Kidney epithelial cell (primary cell): Measurements from ENCODE around the gene SNAP47. TPM values are rescaled to one million over a fixed set of nuclear protein-coding genes. Genes with fewer than 3 reads are reported as not detected.

Experiments
- DNase-seq: peaks from one replicate; pipeline ENCODE4 v3.0.0-alpha.2; 2010; ENCODE audit warnings: low read depth
- H3K27me3 ChIP-seq: 2 replicates; pipeline ENCODE4 v1.6.0; 2011; ENCODE audit warnings: low read length; ENCODE audit not compliant: control insufficient read depth, insufficient read depth
- H3K36me3 ChIP-seq: 2 replicates; pipeline ENCODE4 v1.5.1; 2011; ENCODE audit warnings: low read length; ENCODE audit not compliant: control insufficient read depth, insufficient read depth
- H3K4me3 ChIP-seq: 2 replicates; pipeline ENCODE4 v1.5.1; 2011; ENCODE audit warnings: low read depth, mild to moderate bottlenecking, control low read depth, low read length
- CTCF ChIP-seq: IDR thresholded peaks from 2 replicates; pipeline ENCODE4 v1.5.1; 2011; ENCODE audit warnings: mild to moderate bottlenecking, moderate library complexity, low read length, control low read depth, inconsistent platforms; ENCODE audit not compliant: insufficient read depth, poor library complexity, severe bottlenecking
- total RNA-seq: library from RNA; depleted of rRNA; stranded (reverse); fragments of >200 nt; gene quantifications from 2 replicates; pipeline ENCODE4 v1.2.3, GENCODE V29; 2015

Gene SNAP47
- total RNA-seq, 1 donor from 2014 or later: 40.2 TPM

DNA sequence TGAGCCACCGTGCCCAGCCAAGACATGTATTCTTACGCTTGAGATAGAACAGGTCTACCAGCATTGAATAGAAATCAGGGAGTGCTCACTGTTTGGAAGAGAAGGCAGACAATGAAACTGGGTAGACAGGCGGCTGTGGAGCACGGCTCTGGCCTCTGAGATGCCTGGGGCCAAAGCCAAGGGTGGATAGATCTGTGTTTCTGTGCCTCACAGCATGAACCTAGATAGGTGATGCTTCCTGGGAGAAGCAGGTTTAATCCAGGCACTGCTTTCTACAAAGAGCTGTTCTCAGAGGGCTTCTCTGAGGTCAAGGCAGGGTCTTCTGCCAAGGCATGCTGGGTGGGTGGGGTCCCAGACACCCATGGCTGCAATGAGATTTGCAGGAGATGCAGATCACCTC lies 55.6 kb downstream of the SNAP47 start:
- DNase-seq: no peak
- TF ChIP-seq CTCF: no peak
- Histone ChIP-seq H3K4me3 (no peak overlapping the region), H3K36me3 (no peaks in the 10 kb centered on the region), H3K27me3 (peaks cover 20% of the 10 kb centered on the region)

DNA sequence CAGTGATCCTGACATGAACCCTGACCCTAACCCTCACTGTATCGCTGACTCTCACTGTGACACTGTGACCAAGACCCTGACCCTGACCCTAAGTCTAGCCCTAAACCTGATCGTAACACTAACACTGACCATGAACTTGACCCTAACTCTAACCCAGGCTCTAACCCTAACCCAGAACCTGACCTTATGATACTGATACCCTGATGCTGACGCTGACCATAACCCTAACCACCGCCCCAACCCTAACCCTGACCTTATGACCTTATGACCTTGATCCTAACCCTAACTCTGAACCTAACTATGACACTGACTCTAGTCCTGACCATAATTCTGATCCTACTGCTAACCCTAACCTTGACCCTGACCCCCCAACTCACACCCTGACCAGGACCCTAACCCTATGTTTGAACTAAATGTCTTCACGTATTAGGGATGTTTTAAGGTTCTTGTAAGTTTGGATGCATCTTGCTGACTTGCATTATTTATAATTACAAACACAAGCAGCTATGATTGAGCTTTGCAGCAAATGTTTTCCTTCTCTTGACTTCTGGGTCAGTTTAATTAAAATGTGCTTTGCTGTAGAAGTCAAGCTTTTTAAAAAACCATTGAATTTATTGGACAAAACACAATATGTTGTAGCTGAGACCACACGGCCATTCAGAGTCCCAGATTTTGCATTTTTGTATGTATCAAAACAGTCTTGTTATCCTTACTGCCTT lies 56.3 kb downstream of the SNAP47 start:
- Histone ChIP-seq H3K27me3 (peaks cover 13% of the 10 kb centered on the region), H3K4me3 (no peak overlapping the region), H3K36me3 (no peaks in the 10 kb centered on the region)
- TF ChIP-seq CTCF: no peak
- DNase-seq: no peak

GRCh38 chr1:227792216-227793078 lies 57.2 kb downstream of the SNAP47 start:
- H3K36me3 ChIP-seq: no peaks in the 10 kb centered on the region
- TF ChIP-seq CTCF: no peak
- no peak overlapping the region for H3K4me3 ChIP-seq
- peaks cover 6% of the 10 kb centered on the region for H3K27me3 ChIP-seq
- no peak for DNase-seq

DNA sequence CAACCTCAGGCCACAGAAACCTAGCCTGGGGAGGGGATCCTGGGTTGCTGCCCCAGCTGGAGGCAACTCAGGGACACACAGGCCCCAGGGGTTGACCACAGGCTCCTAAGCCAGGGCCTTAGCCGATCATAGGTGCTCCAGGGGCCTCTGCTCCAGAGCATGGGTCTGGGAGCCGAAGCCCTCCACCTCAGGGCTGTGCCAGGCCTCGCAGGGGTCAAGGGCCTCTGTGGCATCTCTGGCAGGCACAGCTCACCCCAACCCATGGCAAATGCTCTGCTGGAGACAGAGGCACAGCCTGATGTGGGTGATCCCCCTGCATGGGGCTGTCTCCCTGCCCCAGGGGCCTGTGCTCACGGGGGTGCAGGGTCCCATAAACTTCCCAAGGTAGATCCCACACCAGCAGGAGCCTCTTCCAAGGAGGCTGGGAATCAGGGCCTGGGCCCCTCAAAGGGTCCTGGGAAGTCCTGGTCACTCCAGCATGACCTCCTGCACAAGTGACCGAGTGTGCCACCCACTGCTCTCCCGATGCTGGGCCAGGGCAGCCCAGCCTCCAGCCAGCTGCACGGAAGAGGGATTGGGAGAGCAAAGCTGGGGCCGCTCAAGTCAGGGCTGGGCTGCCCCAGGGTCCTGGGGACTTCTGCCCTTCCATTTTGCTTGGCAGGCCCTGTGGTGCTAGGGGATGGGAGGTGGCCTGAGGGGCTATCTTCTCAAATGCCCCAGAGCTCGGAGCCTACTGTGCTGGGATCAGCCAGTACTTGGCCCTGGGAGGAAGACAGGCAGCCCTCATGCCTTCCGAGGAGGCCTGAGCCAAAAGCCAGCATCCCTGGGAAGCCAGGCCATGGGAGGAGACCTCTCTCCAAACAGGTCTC lies 58.1 kb downstream of the SNAP47 start:
- TF ChIP-seq CTCF: no peak
- no peak for DNase-seq
- Histone ChIP-seq H3K27me3 (peaks cover 8% of the 10 kb centered on the region), H3K36me3 (no peaks in the 10 kb centered on the region), H3K4me3 (no peak overlapping the region)

DNA sequence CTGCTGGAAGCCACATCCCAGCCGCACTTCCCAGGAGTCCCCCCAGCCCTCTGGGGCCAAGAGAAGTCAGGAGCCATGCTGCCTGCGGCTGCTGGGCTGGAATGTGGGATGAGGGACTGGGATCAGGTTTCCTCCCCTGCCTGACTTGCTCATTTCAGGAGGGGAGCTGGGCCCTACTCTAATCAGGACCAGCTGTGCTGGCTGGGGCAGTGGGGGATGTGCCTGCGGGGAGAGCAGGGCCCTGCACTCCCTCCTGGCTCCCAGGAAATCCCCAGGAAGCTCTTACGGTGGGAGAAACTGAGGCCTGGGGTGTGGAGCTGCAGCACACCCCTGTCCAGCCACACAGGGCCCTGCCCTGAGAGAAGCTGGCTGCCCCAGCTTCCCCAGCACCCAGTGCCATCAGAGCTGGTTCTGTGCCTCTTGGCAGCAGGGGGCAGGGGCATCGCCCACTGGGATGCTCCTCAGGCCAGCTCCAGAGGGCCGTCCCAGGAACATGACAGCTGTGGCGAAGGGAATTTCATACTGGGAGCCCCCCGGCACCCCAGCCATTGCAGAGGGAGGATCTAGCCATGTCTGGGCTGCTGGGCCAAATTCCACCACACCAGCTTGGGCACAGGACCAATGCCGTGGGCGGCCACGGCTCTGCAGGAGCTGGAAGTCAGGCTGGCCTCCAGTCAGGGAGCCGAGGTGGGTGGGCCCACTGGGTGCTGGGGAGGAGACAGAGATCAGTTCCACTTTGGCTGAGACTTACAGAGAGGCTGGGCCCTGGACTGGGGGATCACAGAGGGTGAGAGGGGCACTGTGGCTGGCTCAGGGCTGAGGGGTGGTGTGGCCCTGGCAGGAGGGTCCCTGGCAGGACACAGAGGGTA lies 58.9 kb downstream of the SNAP47 start:
- TF ChIP-seq CTCF: no peak
- Histone ChIP-seq H3K4me3 (no peak overlapping the region), H3K36me3 (no peaks in the 10 kb centered on the region), H3K27me3 (peaks cover 7% of the 10 kb centered on the region)
- no peak for DNase-seq
